ENCODE measurements around the gene RPS17.
"Not testable (repeated sequence)": the region's sequence is repeated elsewhere in the genome, so short reads cannot be mapped to it uniquely, and the experiment has no call there.

Gene RPS17

GRCh38 chr15:82488250-82488649 lies 52.0 kb downstream of the RPS17 start:
- H3K4me3 ChIP-seq (ENCODE audit: low read depth in 1 of 5, low read length in 5 of 5); H3K27ac ChIP-seq (ENCODE audit: low read depth, low read length); H3K4me1 ChIP-seq (ENCODE audit: control insufficient read depth in 5 of 5, insufficient read depth in 5 of 5, low read length in 5 of 5); H3K9me3 ChIP-seq (ENCODE audit: control insufficient read depth in 5 of 5, low read length in 5 of 5); H3K9ac ChIP-seq (ENCODE audit: low read length in 5 of 5); H3K36me3 ChIP-seq (ENCODE audit: control insufficient read depth in 5 of 5, insufficient read depth in 5 of 5, low read length in 5 of 5); H3K27me3 ChIP-seq (ENCODE audit: control insufficient read depth in 5 of 5, insufficient read depth in 4 of 5, low read length in 5 of 5): not testable (repeated sequence)

GRCh38 chr15:82487045-82487444 lies 53.2 kb downstream of the RPS17 start:
- H3K27ac ChIP-seq (ENCODE audit: low read depth, low read length); H3K9me3 ChIP-seq (ENCODE audit: control insufficient read depth in 5 of 5, low read length in 5 of 5); H3K9ac ChIP-seq (ENCODE audit: low read length in 5 of 5); H3K27me3 ChIP-seq (ENCODE audit: control insufficient read depth in 5 of 5, insufficient read depth in 4 of 5, low read length in 5 of 5); H3K4me3 ChIP-seq (ENCODE audit: low read depth in 1 of 5, low read length in 5 of 5); H3K4me1 ChIP-seq (ENCODE audit: control insufficient read depth in 5 of 5, insufficient read depth in 5 of 5, low read length in 5 of 5); H3K36me3 ChIP-seq (ENCODE audit: control insufficient read depth in 5 of 5, insufficient read depth in 5 of 5, low read length in 5 of 5): not testable (repeated sequence)
